Breast epithelium (tissue), 3 donors: ENCODE results near the gene SEC14L1.

Experiments used
- CTCF ChIP-seq, 3 donors: fragments of 450-650 bp; IDR thresholded peaks; one replicate each; pipeline ENCODE4 v1.5.1; 2016 to 2017; ENCODE audit warnings: antibody characterized with exemption in 3 of 3, mild to moderate bottlenecking in 3 of 3, moderate library complexity in 3 of 3
- POLR2A ChIP-seq: fragments of 450-650 bp; IDR thresholded peaks from one replicate; pipeline ENCODE4 v1.6.1; 2016; ENCODE audit warnings: antibody characterized with exemption, mild to moderate bottlenecking, moderate library complexity
- POLR2AphosphoS5 ChIP-seq, 3 donors: sonication (generic); formaldehyde crosslinking; IDR thresholded peaks; one replicate each; pipeline ENCODE4 v1.6.1; 2017; ENCODE audit warnings: antibody characterized with exemption in 3 of 3

- TF ChIP-seq CTCF (IDR thresholded peaks at IDR 0.05) (no peak), POLR2AphosphoS5 (IDR thresholded peaks at IDR 0.05) (no peak), POLR2A (no peak)
Observed at GRCh38 chr17:77141846-77142449, 1.2 kb downstream of the SEC14L1 start.
